Tibial nerve (tissue), 4 donors: ENCODE data around the gene DNAJC5. TPM values are rescaled to one million over a fixed set of nuclear protein-coding genes. Genes with fewer than 3 reads are reported as not detected.

Source experiments
- DNase-seq, 2 donors: peaks; one replicate each; pipeline ENCODE4 v3.0.0-alpha.2; 2019; ENCODE audit warnings: low spot score in 2 of 2
- H3K27ac ChIP-seq, 4 donors: fragments of 200-600 bp; sonication (generic) in 3 of 4; one replicate each; pipeline ENCODE4 v1.5.1; 2017 to 2019; ENCODE audit warnings: mild to moderate bottlenecking in 1 of 4
- H3K27me3 ChIP-seq, 2 donors: fragments of 200-600 bp; sonication (generic) in 1 of 2; one replicate each; pipeline versions ENCODE4 v1.5.1 to v1.6.0; 2017 to 2019
- H3K36me3 ChIP-seq, 3 donors: fragments of 200-600 bp; sonication (generic); one replicate each; pipeline ENCODE4 v1.5.1; 2018 to 2019
- H3K4me1 ChIP-seq, 4 donors: fragments of 200-600 bp; sonication (generic) in 3 of 4; one replicate each; pipeline ENCODE4 v1.5.1; 2017 to 2019
- H3K4me3 ChIP-seq, 4 donors: fragments of 200-600 bp; sonication (generic) in 3 of 4; one replicate each; pipeline ENCODE4 v1.5.1; 2017 to 2019; ENCODE audit warnings: mild to moderate bottlenecking in 1 of 4, moderate library complexity in 1 of 4
- H3K9me3 ChIP-seq, 4 donors: fragments of 200-600 bp; sonication (generic) in 3 of 4; one replicate each; pipeline ENCODE4 v1.5.1; 2017 to 2019
- EP300 ChIP-seq, 2 donors: sonication (generic); formaldehyde crosslinking; IDR thresholded peaks; one replicate each; pipeline ENCODE4 v1.6.1; 2017; ENCODE audit warnings: antibody characterized with exemption in 2 of 2, mild to moderate bottlenecking in 1 of 2
- POLR2A ChIP-seq, 2 donors: fragments of 450-650 bp; IDR thresholded peaks; one replicate each; pipeline ENCODE4 v1.6.1; 2017; ENCODE audit warnings: antibody characterized with exemption in 2 of 2, mild to moderate bottlenecking in 2 of 2, moderate library complexity in 2 of 2
- WGBS, 2 donors: methylation state at CpG; one replicate each; pipeline ENCODE4 v1.1.5; 2018; 5-methylcytosine and 5-hydroxymethylcytosine counted together
- total RNA-seq, 4 donors: library from RNA; depleted of rRNA; stranded (reverse); fragments of >200 nt; gene quantifications; one replicate each; pipeline ENCODE4 v1.1.0, GENCODE V29; 2016
- TF ChIP-seq, protein P1 (sequence below), 5 experiments: fragments of 200-600 bp in 3 of 5; fragments of 450-650 bp in 2 of 5; sonication (generic) in 3 of 5; IDR thresholded peaks; one replicate each; pipeline ENCODE4 v1.5.1; 2016 to 2019; ENCODE audit warnings: antibody characterized with exemption in 5 of 5, mild to moderate bottlenecking in 3 of 5, moderate library complexity in 2 of 5

Gene DNAJC5, protein sequence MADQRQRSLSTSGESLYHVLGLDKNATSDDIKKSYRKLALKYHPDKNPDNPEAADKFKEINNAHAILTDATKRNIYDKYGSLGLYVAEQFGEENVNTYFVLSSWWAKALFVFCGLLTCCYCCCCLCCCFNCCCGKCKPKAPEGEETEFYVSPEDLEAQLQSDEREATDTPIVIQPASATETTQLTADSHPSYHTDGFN
- 10 to 100 TPM; 30.6 to 40.2 (median 32.1) TPM for total RNA-seq

DNA sequence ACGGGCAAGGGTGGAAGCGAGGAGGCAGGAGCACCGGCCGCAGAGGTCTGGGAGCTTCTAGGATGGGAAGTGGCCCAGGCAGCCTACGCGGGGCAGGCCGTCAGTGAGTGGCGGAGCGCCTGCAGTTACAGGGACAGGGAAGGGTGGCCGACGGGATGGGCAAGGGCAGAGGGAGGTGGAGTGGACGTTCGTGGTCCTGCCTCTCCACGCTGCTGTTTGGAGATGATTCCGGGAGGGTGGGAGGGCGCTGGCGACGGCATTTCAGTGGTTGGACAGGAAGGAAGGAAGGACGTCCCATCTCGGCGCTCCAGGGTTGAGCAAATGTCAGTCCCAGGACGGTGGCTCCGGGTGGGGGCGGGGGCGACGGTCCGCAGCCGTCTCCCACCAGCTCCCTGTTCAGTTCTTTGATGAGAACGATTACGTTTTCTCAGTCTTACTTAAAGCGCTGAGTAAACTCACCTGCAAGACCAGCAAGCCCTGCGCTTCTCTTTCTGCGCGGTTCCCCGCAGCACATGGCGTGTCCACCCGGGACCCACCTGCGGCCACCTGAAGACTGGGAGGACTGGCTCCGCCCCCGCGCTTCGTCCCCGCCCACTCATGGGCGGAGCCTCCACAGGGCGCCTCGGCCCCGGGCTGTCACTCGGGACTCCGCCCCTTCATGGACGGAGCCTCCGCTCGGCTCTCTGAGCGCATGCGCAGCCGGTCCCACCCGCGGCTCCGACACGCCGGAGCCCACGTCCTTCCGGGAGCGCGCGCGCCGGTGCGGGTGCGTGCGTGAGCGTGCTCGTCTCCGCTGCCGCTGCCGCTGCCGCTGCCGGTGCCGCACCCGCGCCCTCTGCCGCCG lies at the start of gene DNAJC5:
Gene DNAJC5, plus strand, starts transcription at position 769 of the 844 bp plus-strand sequence. CDS start 33,220 bp downstream, outside the sequence.
- 1 to 2% methylated on average over 27 to 71 of the region's 82 CpGs for WGBS, 2 donors
- Histone ChIP-seq H3K9me3 (no peaks in the 10 kb centered on the region), H3K4me1 (peaks cover 0 to 48% (median 14%) of the 10 kb centered on the region in 4 donors), H3K27me3 (no peaks in the 10 kb centered on the region), H3K4me3 (peak within 1 kb of the TSS; percentile 41 to 77 (median 59)), H3K36me3 (peaks cover 0 to 38% (median 3%) of the 10 kb centered on the region in 3 donors), H3K27ac (peak within 1 kb of the TSS in 3 of 4 donors; percentile 81 to 87 (median 82))
- peak; percentile 84 to 87 for DNase-seq
- TF ChIP-seq, protein P1, sequence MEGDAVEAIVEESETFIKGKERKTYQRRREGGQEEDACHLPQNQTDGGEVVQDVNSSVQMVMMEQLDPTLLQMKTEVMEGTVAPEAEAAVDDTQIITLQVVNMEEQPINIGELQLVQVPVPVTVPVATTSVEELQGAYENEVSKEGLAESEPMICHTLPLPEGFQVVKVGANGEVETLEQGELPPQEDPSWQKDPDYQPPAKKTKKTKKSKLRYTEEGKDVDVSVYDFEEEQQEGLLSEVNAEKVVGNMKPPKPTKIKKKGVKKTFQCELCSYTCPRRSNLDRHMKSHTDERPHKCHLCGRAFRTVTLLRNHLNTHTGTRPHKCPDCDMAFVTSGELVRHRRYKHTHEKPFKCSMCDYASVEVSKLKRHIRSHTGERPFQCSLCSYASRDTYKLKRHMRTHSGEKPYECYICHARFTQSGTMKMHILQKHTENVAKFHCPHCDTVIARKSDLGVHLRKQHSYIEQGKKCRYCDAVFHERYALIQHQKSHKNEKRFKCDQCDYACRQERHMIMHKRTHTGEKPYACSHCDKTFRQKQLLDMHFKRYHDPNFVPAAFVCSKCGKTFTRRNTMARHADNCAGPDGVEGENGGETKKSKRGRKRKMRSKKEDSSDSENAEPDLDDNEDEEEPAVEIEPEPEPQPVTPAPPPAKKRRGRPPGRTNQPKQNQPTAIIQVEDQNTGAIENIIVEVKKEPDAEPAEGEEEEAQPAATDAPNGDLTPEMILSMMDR (IDR thresholded peaks at IDR 0.05): no peak
- TF ChIP-seq EP300 (IDR thresholded peaks at IDR 0.05) (peak; percentile 51 to 84), POLR2A (IDR thresholded peaks at IDR 0.05) (peak in 1 of 2 donors; percentile 49)

DNA sequence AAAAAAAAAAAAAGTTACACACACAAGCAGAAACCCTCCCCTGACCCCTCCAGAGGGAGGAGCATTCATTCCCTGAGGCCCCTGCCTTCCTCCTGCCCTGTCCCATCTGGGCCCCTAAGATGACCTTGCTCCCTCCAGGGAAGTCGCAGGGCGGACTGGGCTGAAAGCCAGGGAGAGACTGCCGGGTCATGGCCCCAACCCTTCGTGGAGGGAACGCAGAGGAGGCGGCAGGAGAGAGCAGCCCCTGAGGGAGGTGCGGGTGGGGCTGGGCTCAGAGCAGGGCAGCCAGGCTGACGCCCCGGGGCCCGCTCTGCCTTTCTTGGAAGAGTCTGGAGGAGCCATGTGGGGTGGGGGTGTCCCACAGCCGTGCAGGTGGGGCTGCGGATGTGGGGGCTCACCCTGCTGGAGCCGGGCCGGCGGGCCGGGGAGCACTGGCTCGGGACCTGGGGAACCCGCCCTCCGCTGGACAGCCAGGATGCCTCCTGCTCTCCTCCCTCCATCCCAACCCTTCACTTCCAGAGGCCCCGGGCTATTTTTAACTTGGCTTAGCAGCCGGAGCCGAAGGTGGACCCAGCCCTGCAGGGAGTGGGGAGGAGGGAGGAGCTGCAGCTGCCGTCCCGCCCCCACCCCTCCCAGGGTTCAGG lies 48.7 kb upstream of the DNAJC5 start:
- Histone ChIP-seq H3K36me3 (no peaks in the 10 kb centered on the region), H3K9me3 (no peaks in the 10 kb centered on the region), H3K4me1 (peaks cover 0 to 37% (median 21%) of the 10 kb centered on the region in 4 donors), H3K27me3 (peaks cover 0 to 30% of the 10 kb centered on the region in 2 donors), H3K27ac (peak overlapping the region in 3 of 4 donors; percentile 4 to 72 (median 67)), H3K4me3 (peak overlapping the region in 1 of 4 donors; percentile 25)
- 0 to 4% methylated on average over 11 to 19 of the region's 24 CpGs for WGBS, 2 donors
- TF ChIP-seq, protein P1 (IDR thresholded peaks at IDR 0.05): no peak
- no peak for TF ChIP-seq POLR2A (IDR thresholded peaks at IDR 0.05)
- no peak for TF ChIP-seq EP300 (IDR thresholded peaks at IDR 0.05)
- no peak for DNase-seq

DNA sequence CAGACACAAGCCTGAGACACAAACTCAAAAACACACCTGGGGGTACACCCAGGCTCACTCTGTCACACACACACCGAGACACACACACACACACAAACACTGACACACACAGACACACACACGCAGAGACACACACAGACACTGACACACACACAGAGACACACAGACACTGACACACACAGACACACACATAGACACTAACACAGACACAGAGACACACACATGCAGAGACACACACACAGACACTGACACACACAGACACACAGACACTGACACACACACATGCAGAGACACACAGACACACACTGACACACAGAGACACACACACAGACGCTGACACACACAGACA lies 48.1 kb upstream of the DNAJC5 start:
- no peaks in the 10 kb centered on the region for H3K9me3 ChIP-seq
- no peaks in the 10 kb centered on the region for H3K36me3 ChIP-seq
- H3K4me3 ChIP-seq: no peak overlapping the region
- 41 to 53% methylated on average over 3 of the region's 3 CpGs for WGBS, 2 donors
- peak overlapping the region in 3 of 4 donors; percentile 17 to 81 (median 67) for H3K27ac ChIP-seq
- peaks cover 0 to 37% (median 21%) of the 10 kb centered on the region in 4 donors for H3K4me1 ChIP-seq
- peaks cover 0 to 30% of the 10 kb centered on the region in 2 donors for H3K27me3 ChIP-seq
- no peak for DNase-seq
- TF ChIP-seq, protein P1 (IDR thresholded peaks at IDR 0.05): no peak
- TF ChIP-seq EP300 (IDR thresholded peaks at IDR 0.05) (no peak), POLR2A (IDR thresholded peaks at IDR 0.05) (no peak)

DNA sequence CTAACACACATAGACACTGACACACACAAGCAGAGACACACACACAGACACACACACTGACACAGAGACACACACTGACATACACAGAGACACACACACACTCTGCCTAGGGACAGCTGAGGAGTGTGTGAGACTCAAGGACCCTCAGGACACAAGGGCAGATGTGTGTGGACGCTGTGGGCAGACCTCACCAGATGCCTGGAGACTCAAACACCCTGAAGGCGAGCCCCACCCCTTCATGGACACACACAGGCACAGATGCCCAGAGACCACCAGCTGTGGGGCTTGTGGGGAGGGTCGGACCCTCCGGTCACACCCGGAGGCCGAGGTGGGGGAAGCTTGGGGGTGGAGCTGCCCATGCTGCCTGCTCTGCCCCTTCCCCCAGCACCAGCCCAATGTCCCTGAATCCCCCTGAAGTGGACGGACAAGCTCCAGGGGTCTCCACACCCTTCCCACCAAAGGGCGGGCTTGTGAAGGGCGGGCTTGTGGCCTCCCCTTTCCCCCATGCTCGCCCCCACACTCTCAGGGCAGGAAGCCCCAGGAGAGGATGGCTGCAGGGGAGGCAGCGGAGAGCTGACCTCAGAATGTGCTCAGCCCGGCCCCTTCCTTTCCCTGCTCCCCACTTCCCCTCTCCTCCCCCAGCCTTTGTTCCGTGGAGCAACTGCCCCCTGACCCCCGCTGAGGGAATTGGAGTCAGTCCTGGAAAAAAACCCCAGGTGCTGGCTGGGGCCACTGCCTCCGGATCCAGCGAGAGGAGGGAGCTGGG lies 47.5 kb upstream of the DNAJC5 start:
- WGBS, 2 donors: 17 to 22% methylated on average over 15 to 16 of the region's 16 CpGs
- DNase-seq: no peak
- Histone ChIP-seq H3K27me3 (peaks cover 0 to 30% of the 10 kb centered on the region in 2 donors), H3K4me1 (peaks cover 0 to 37% (median 21%) of the 10 kb centered on the region in 4 donors), H3K9me3 (no peaks in the 10 kb centered on the region), H3K36me3 (no peaks in the 10 kb centered on the region), H3K4me3 (no peak overlapping the region), H3K27ac (peak overlapping the region; percentile 17 to 81 (median 54))
- TF ChIP-seq POLR2A (IDR thresholded peaks at IDR 0.05): no peak
- TF ChIP-seq, protein P1 (IDR thresholded peaks at IDR 0.05): no peak
